HepG2 (cell line): ENCODE measurements around the gene POP5. TPM values are rescaled to one million over a fixed set of nuclear protein-coding genes. Genes with fewer than 3 reads are reported as not detected.

Experiments
- ATAC-seq: fragments of 200-7000 bp; cut with Tn5 transposase; 3 replicates; pipeline ENCODE4 v1.9.1; 2020; ENCODE audit warnings: mild to moderate bottlenecking, moderate library complexity
- Bru-seq: library from RNA; stranded (reverse); fragments of 400-500 nt; gene quantifications from one replicate; lab custom pipeline; 2021; lab: Mats Ljungman, UMichigan
- BruChase-seq, 2 experiments: library from RNA; stranded (reverse); fragments of 400-500 nt; gene quantifications; one replicate each; lab custom pipeline; 2021; lab: Mats Ljungman, UMichigan
- BruUV-seq: library from RNA; stranded (reverse); fragments of 400-500 nt; replicated peaks from 2 replicates; lab custom pipeline; 2021; lab: Mats Ljungman, UMichigan
- CTCF ChIA-PET: fragments of 300-600 bp; formaldehyde crosslinking; extraction: SDS; loops from one replicate; lab custom pipeline; 2021; ENCODE audit warnings: low total read pairs, inconsistent platforms, low intra/inter-chr PET ratio; lab: Yijun Ruan, JAX
- POLR2A ChIA-PET: fragments of 350-600 bp; sonication (Branson Sonifier 250); formaldehyde crosslinking; loops from one replicate; lab custom pipeline; 2020; ENCODE audit warnings: antibody characterized with exemption, inconsistent platforms; lab: Yijun Ruan, JAX
- DNase-seq: peaks from one replicate; pipeline ENCODE4 v3.0.0-alpha.2; 2015; ENCODE audit warnings: low spot score
- FAIRE-seq: peaks from 3 replicates; lab custom pipeline; 2011; peaks lifted over from hg19 to GRCh38; lab: Jason Lieb, UNC
- H2AFZ ChIP-seq: one replicate; pipeline ENCODE4 v1.6.1; 2011; ENCODE audit warnings: low read length, inconsistent platforms
- H3K27ac ChIP-seq: fragments of 300-600 bp; 3 replicates; pipeline ENCODE4 v1.8.0; 2011; ENCODE audit warnings: mixed run types, mild to moderate bottlenecking, mixed read lengths, low read length, inconsistent platforms; ENCODE audit not compliant: insufficient read depth; ENCODE audit errors: extremely low read length
- H3K27me3 ChIP-seq, 2 experiments: fragments of 200-600 bp in 1 of 2; 2 replicates in 1 of 2; 3 replicates in 1 of 2; pipeline versions ENCODE4 v1.6.0 to v1.8.0; 2011; ENCODE audit warnings: low read length in 2 of 2, mild to moderate bottlenecking in 2 of 2, moderate library complexity in 2 of 2, inconsistent platforms in 1 of 2; ENCODE audit not compliant: insufficient read depth in 2 of 2, control insufficient read depth in 1 of 2
- H3K36me3 ChIP-seq, 2 experiments: fragments of 200-600 bp in 1 of 2; replicated peaks in 1 of 2; 2 replicates in 1 of 2; 3 replicates in 1 of 2; pipeline versions ENCODE4 v1.5.1 to v1.8.0; 2011; ENCODE audit warnings: low read length in 2 of 2, inconsistent platforms in 1 of 2; ENCODE audit not compliant: insufficient read depth in 2 of 2, control insufficient read depth in 1 of 2
- H3K4me1 ChIP-seq: 2 replicates; pipeline ENCODE4 v1.5.1; 2012; ENCODE audit warnings: low read length, inconsistent platforms; ENCODE audit not compliant: insufficient read depth
- H3K4me2 ChIP-seq: 2 replicates; pipeline ENCODE4 v1.6.0; 2011; ENCODE audit warnings: low read depth, low read length, inconsistent platforms
- H3K4me3 ChIP-seq, 3 experiments: fragments of 200-600 bp in 1 of 3; sonication (generic), shearing (Covaris generic) in 1 of 3; replicated peaks in 1 of 3; 2 replicates each; pipeline ENCODE4 v1.5.1; 2011 to 2016; ENCODE audit warnings: low read length in 3 of 3, inconsistent platforms in 2 of 3, low read depth in 2 of 3, mild to moderate bottlenecking in 2 of 3, control low read depth in 1 of 3, mixed read lengths in 1 of 3; ENCODE audit not compliant: insufficient read depth in 1 of 3
- H3K79me2 ChIP-seq: one replicate; pipeline ENCODE4 v1.6.1; 2011; ENCODE audit warnings: low read length, inconsistent platforms; ENCODE audit not compliant: insufficient read depth
- H3K9ac ChIP-seq: 2 replicates; pipeline ENCODE4 v1.6.0; 2011; ENCODE audit warnings: mild to moderate bottlenecking, low read depth, low read length, inconsistent platforms; ENCODE audit not compliant: insufficient read depth
- H3K9me3 ChIP-seq: 2 replicates; pipeline ENCODE4 v1.5.1; 2012; ENCODE audit warnings: mild to moderate bottlenecking, low read length
- H4K20me1 ChIP-seq: 2 replicates; pipeline ENCODE4 v1.6.0; 2011; ENCODE audit warnings: inconsistent platforms, mild to moderate bottlenecking, low read length, moderate library complexity; ENCODE audit not compliant: insufficient read depth
- ATRX ChIP-seq: sonication (generic); formaldehyde crosslinking; IDR thresholded peaks from 2 replicates; pipeline ENCODE4 v1.4.0; 2020; ENCODE audit warnings: missing genetic modification reagents, borderline replicate concordance
- NCOA5 ChIP-seq: sonication (generic); formaldehyde crosslinking; IDR thresholded peaks from 2 replicates; pipeline ENCODE4 v1.4.0; 2020; ENCODE audit warnings: missing genetic modification reagents
- SP5 ChIP-seq: IDR thresholded peaks from 2 replicates; pipeline ENCODE4 v1.6.1; 2016; ENCODE audit warnings: low read depth, borderline replicate concordance
- ZNF776 ChIP-seq: sonication (generic); formaldehyde crosslinking; IDR thresholded peaks from 2 replicates; pipeline ENCODE4 v1.4.0; 2020; ENCODE audit warnings: mild to moderate bottlenecking, missing genetic modification reagents
- WGBS: methylation state at CpG from one replicate; pipeline ENCODE4 v1.1.6; 2017; ENCODE audit warnings: low lambda C conversion rate; 5-methylcytosine and 5-hydroxymethylcytosine counted together
- in situ Hi-C: cut with HindIII; loops from 2 replicates; pipeline ENCODE4 v1.10.0; 2017; ENCODE audit warnings: low pct_unique_long_range_greater_than_20kb; ENCODE audit not compliant: extremely low pct_ligation_motif_present
- intact Hi-C: fragments of 100-400 bp; cut with micrococcal nuclease; formaldehyde crosslinking; loops from one replicate; pipeline ENCODE4 v1.10.0; 2022; ENCODE audit not compliant: unreplicated experiment
- long read RNA-seq, 2 experiments: library from RNA in 1 of 2; library from polyadenylated mRNA in 1 of 2; stranded (forward) in 1 of 2; unstranded in 1 of 2; transcript quantifications; one replicate each; pipeline ENCODE4 v2.0.0, GENCODE V29; 2019 to 2022
- polyA minus RNA-seq, 3 experiments: library from RNA; depleted of rRNA, polyadenylated mRNA; stranded (reverse); fragments of >200 nt; gene quantifications; 2 replicates each; pipeline ENCODE4 v1.2.3, GENCODE V29; 2011; ENCODE audit warnings: low replicate concordance in 1 of 3
- polyA plus RNA-seq, 8 experiments: library from polyadenylated mRNA; depleted of rRNA in 3 of 8; stranded (reverse) in 7 of 8; unstranded in 1 of 8; fragments of >200 nt; fragmentation: Illumina TruSeq in 4 of 8; extraction: Trizol in 4 of 8; gene quantifications; 2 replicates each; pipeline versions ENCODE4 v1.2.1 to v1.2.3, GENCODE V29; 2011 to 2016; ENCODE audit warnings: low read depth in 4 of 8, missing spikeins in 1 of 8, mixed read lengths in 1 of 8; ENCODE audit not compliant: insufficient read depth in 1 of 8
- total RNA-seq, 5 experiments: library from RNA; depleted of rRNA; stranded (reverse); fragments of >200 nt; fragmentation: Illumina TruSeq; extraction: Trizol; gene quantifications; 2 replicates each; pipeline ENCODE4 v1.2.3, GENCODE V29; 2016; ENCODE audit warnings: low read depth in 1 of 5
- TF ChIP-seq, protein P1 (sequence below), 2 experiments: fragments of 450-650 bp in 1 of 2; sonication (generic) in 1 of 2; formaldehyde crosslinking in 1 of 2; IDR thresholded peaks; 2 replicates each; pipeline versions ENCODE4 v1.6.1 to v1.8.0; 2016 to 2022; ENCODE audit warnings: antibody characterized with exemption in 1 of 2, mild to moderate bottlenecking in 1 of 2, missing genetic modification reagents in 1 of 2

Gene POP5, protein sequence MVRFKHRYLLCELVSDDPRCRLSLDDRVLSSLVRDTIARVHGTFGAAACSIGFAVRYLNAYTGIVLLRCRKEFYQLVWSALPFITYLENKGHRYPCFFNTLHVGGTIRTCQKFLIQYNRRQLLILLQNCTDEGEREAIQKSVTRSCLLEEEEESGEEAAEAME
- 54.3 and 61.3 TPM in 2 replicates for total RNA-seq (2016; rRNA removed; fragmentation: Illumina TruSeq; extraction: Trizol)
- total RNA-seq (2016; cell fraction: cytosol; rRNA removed; fragmentation: Illumina TruSeq; extraction: Trizol; ENCODE audit: low read depth) = 9.2 and 10.3 TPM in 2 replicates
- total RNA-seq (2016; cell fraction: insoluble cytoplasmic fraction; rRNA removed; fragmentation: Illumina TruSeq; extraction: Trizol) = 59.2 and 60.3 TPM in 2 replicates
- total RNA-seq (2016; cell fraction: membrane; rRNA removed; fragmentation: Illumina TruSeq; extraction: Trizol) = 18.4 and 20.5 TPM in 2 replicates
- 45.0 and 46.6 TPM in 2 replicates for total RNA-seq (2016; cell fraction: nucleus; rRNA removed; fragmentation: Illumina TruSeq; extraction: Trizol)
- polyA plus RNA-seq (2011; rRNA removed) = 43.4 and 45.6 TPM in 2 replicates
- 45.5 and 48.2 TPM in 2 replicates for polyA plus RNA-seq (2011; cell fraction: cytosol; rRNA removed)
- polyA plus RNA-seq (2011; cell fraction: nucleus; rRNA removed) = 40.9 and 54.0 TPM in 2 replicates
- 20.8 and 21.7 TPM in 2 replicates for polyA plus RNA-seq (2012)
- polyA plus RNA-seq (2016; cell fraction: cytosol; fragmentation: Illumina TruSeq; extraction: Trizol; ENCODE audit: low read depth) = 9.2 and 9.4 TPM in 2 replicates
- polyA plus RNA-seq (2016; cell fraction: insoluble cytoplasmic fraction; fragmentation: Illumina TruSeq; extraction: Trizol; ENCODE audit: low read depth) = 54.6 and 56.2 TPM in 2 replicates
- polyA plus RNA-seq (2016; cell fraction: membrane; fragmentation: Illumina TruSeq; extraction: Trizol; ENCODE audit: low read depth) = 15.0 and 15.5 TPM in 2 replicates
- polyA plus RNA-seq (2016; cell fraction: nucleus; fragmentation: Illumina TruSeq; extraction: Trizol; ENCODE audit: insufficient read depth, low read depth) = 87.8 and 95.7 TPM in 2 replicates
- 17.2 and 66.7 TPM in 2 replicates for polyA minus RNA-seq (2011; rRNA and poly(A)+ RNA removed; ENCODE audit: low replicate concordance)
- 7.9 and 13.5 TPM in 2 replicates for polyA minus RNA-seq (2011; cell fraction: cytosol; rRNA and poly(A)+ RNA removed)
- 13.8 and 16.9 TPM in 2 replicates for polyA minus RNA-seq (2011; cell fraction: nucleus; rRNA and poly(A)+ RNA removed)
- percentile 66 among the genes with signal in this experiment for Bru-seq, nascent RNA
- percentile 66 among the genes with signal in this experiment for BruChase-seq, experiment 1, labeled RNA remaining after a 6-hour chase
- BruChase-seq, experiment 2, labeled RNA remaining after a 2-hour chase = percentile 58 among the genes with signal in this experiment
- long read RNA-seq, experiment 1, transcript POP5-208 (4 exons, 821 nt) = minor isoform, 15 of 62 reads
- long read RNA-seq, experiment 1, transcript POP5-202 (5 exons, 801 nt) = major isoform, 35 of 62 reads
- long read RNA-seq, experiment 1, partial matches to known transcripts = 4 of 62 reads
- long read RNA-seq, experiment 1, other reads (novel, unspliced or antisense) = 4 of 62 reads
- long read RNA-seq, experiment 2, transcript POP5-208 (4 exons, 821 nt) = minor isoform, 6 of 23 reads
- long read RNA-seq, experiment 2, transcript POP5-202 (5 exons, 801 nt) = major isoform, 9 of 23 reads
- long read RNA-seq, experiment 2, partial matches to known transcripts = 2 of 23 reads
- long read RNA-seq, experiment 2, other reads (novel, unspliced or antisense) = 1 of 23 reads

DNA sequence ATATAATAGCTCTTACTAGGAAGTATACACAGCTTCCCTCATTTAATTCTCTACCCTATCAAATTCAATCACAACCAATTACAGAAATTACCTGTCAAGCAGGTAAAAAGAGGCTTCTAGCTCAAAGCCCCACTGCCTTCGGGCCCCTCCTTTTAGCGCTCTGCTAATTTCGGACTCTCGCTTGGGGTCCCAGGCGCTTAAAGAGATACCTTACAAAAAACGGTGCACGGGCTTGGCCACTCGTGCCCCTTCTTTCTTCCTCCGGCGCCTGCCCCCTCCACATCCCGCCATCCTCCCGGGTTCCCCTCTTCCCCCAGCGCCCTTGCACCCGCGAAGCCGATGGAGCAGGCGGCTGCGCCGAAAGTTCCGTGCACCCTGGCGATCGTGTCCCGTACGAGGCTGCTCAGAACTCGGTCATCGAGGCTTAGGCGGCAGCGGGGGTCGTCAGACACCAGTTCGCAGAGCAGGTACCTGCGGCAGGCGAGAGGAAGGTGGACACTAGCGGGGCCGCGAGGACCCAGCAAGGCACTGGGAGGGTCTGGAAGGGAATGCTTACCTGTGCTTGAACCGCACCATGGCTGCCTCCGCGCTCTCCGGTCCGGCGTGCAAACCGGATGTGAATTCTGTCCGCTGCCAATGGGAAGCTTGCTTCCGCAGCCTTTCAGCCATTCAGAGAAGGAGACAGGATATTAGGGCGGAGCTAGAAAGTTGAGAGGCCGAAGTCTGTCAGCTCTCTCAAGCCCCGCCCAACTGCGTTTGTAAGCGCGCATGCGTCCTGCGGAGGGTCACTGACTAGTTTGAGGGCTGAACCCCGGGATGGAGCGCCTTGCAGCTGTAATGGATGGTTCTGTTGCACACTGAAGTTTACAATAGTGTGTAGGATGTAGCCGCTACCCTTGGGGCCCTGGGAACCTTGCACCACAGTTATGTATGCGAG is at the start of gene POP5:
Gene POP5, minus strand, starts transcription at position 616 of the 937 bp plus-strand sequence. Its CDS starts 40 bp downstream, at position 576.
- Histone ChIP-seq H2AFZ (peak within 1 kb of the TSS; percentile 74), H3K79me2 (no peaks in the 10 kb centered on the region), H4K20me1 (no peaks in the 10 kb centered on the region), H3K4me1 (peaks cover 36% of the 10 kb centered on the region), H3K27me3 (peaks cover 2 to 17% of the 10 kb centered on the region in 2 experiments; a peak in 4 of 5 replicates), H3K36me3 (peaks cover 17 to 25% of the 10 kb centered on the region in 2 experiments; a peak in 4 of 5 replicates), H3K27ac (peak within 1 kb of the TSS; percentile 41), H3K4me3 (peak within 1 kb of the TSS; percentile 80 to 92 (median 91)), H3K4me2 (peak within 1 kb of the TSS; percentile 94), H3K9ac (peak within 1 kb of the TSS; percentile 79), H3K9me3 (no peaks in the 10 kb centered on the region)
- ChIA-PET CTCF (no interaction called here), POLR2A (interaction anchor here (0.6 to 2.7 kb wide), 25 partner anchors 10 to 400 kb away, joined by 3 to 24 read pairs (median 4); partner anchors contain the start of genes COQ5, DYNLL1, HNF1A and MLEC)
- WGBS = 2% methylated on average over 29 of the region's 56 CpGs
- intact Hi-C loops (loop anchor here (5.0 kb wide), 1 partner anchor 391 kb away; no protein-coding TSS in a partner anchor), in situ Hi-C loops (loop anchor here (5.0 kb wide), 2 partner anchors 71 to 131 kb away; partner anchors contain the start of gene UNC119B)
- ATAC-seq (peak; percentile 93), FAIRE-seq (peak; percentile 99), DNase-seq (peak; percentile 98)
- TSS peak; percentile 82 for BruUV-seq
- TF ChIP-seq NCOA5 (CRISPR knock-in tag) = no peak
- TF ChIP-seq ATRX (CRISPR knock-in tag) = no peak
- TF ChIP-seq SP5 (CRISPR knock-in tag) = peak; percentile 10; the same call in 1 of the 2 replicates
- TF ChIP-seq, protein P1, sequence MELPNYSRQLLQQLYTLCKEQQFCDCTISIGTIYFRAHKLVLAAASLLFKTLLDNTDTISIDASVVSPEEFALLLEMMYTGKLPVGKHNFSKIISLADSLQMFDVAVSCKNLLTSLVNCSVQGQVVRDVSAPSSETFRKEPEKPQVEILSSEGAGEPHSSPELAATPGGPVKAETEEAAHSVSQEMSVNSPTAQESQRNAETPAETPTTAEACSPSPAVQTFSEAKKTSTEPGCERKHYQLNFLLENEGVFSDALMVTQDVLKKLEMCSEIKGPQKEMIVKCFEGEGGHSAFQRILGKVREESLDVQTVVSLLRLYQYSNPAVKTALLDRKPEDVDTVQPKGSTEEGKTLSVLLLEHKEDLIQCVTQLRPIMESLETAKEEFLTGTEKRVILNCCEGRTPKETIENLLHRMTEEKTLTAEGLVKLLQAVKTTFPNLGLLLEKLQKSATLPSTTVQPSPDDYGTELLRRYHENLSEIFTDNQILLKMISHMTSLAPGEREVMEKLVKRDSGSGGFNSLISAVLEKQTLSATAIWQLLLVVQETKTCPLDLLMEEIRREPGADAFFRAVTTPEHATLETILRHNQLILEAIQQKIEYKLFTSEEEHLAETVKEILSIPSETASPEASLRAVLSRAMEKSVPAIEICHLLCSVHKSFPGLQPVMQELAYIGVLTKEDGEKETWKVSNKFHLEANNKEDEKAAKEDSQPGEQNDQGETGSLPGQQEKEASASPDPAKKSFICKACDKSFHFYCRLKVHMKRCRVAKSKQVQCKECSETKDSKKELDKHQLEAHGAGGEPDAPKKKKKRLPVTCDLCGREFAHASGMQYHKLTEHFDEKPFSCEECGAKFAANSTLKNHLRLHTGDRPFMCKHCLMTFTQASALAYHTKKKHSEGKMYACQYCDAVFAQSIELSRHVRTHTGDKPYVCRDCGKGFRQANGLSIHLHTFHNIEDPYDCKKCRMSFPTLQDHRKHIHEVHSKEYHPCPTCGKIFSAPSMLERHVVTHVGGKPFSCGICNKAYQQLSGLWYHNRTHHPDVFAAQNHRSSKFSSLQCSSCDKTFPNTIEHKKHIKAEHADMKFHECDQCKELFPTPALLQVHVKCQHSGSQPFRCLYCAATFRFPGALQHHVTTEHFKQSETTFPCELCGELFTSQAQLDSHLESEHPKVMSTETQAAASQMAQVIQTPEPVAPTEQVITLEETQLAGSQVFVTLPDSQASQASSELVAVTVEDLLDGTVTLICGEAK (IDR thresholded peaks at IDR 0.05) = no peak
- TF ChIP-seq, protein P1 (CRISPR knock-in tag; IDR thresholded peaks at IDR 0.05) = no peak
- peak; percentile 75; the same call in 1 of the 2 replicates for TF ChIP-seq ZNF776 (CRISPR knock-in tag)
